NCI-H2029 (cell line): Measurements from ENCODE around the gene RALGAPB.

Source experiments
- DNase-seq: peaks from one replicate; lab custom pipeline; 2025; lab: John Stamatoyannopoulos, UW

The RALGAPB gene

DNA sequence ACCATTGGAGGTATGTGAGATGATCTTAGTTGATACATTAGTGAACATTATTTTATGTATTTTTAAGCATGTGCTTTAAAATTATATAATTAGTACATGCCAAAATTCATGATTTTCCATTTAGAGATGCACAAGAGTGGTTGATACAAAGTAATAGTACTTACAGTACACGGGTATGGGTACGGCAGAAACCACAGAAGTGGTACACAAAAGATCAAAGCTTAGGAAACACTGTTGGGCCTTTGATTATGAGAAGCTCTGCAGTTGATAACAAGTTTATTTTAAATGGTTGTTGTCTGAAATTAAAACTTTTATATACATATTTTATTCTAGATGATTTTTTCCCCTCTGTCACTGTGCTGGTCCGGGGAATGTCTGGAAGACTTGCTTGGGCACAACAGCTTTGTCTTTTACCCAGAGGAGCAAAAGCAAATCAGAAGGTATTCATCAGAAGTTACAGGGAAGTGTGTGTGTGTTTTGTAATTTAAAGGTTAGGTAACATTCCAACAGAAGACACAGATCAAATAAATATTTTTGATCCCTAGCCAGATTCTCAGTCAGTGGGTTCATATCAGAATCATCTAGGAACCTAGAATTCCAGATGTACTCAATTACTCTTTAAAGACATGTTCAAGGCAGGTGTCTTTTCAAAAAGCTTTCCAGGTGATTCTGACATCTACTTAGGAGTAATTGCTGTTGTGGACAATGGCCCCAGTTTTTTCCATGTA, 75.9 kb downstream of the RALGAPB start:
- no peak for DNase-seq

DNA sequence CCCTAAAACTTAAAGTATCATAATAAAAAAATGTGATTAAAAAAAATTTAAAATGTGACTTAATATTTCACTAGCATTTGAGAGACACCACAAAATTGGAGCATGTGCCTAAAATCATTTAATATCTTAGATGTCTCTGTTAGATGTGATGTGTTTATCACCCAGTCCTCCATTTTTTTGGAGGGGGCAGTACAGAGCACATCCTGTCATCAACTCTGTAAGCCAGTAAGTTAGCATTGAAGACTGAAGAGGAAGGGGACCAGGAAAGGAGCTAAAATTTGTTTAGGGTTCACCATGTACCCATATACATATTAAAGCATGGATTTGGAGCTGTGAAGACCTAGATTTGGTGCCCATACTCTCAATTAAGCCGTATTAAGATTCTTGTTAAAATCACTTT, 77.6 kb downstream of the RALGAPB start:
- no peak for DNase-seq

DNA sequence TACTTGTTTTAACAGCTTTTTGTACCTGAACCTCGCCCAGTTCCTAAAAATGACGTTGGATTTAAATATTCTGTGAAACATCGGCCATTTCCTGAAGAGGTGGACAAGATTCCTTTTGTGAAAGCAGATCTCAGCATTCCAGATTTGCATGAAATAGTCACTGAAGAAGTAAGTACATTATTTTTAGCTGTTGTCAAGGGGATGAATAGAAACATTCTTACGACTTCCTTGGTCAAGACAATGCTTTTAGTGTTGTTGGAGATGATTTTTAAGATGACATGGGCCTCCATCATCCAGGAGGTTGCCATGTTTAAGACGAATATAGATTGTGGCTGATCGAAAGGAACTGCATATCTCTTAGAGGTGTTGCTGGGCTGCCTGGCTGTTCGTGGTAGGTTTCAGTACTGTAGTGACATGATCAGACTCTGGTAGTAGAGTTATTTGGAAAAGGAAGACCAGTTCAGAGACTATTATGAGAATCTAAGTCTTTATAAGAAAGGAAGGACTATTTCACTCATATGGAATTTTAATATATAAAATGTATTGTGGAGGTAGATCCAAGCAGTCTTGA, 78.5 kb downstream of the RALGAPB start:
- DNase-seq: no peak

DNA sequence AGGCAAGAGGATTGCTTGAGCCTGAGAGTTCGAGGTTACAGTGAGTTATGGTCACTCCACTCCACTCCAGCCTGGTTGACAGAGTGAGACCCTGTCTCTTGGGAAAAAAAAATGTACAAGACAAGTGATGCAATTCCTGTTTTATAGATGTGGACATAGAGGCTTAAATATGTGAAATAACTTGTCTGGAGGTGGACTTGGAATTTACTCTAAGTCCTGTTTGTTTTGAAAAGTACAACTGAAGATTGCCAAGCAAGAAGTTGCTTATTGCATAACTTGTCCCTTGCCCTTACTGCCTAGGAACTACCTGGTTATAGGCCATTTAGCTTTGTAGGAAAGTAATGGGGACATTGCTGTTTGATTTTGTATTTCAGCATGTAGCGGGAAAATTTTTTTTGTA, 82.3 kb downstream of the RALGAPB start:
- DNase-seq: no peak

DNA sequence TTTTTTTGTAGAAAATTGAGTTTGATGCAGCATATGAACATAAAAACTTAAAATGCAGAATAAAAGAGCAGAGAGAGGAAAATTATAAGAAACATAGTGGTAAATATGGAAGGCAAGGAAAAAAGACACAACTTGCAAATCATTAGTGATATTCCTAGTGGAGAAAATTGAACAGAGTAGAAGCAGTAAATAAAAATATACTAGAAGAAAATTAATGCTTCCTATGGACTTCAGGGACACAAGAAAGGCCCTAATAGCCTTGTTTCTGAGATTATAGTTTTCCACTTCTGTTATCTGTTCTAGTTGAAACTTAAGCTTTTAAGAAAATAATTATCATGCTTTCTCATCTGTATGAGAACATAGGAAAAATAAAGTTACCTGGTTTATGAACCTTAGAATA, 82.8 kb downstream of the RALGAPB start:
- no peak for DNase-seq

DNA sequence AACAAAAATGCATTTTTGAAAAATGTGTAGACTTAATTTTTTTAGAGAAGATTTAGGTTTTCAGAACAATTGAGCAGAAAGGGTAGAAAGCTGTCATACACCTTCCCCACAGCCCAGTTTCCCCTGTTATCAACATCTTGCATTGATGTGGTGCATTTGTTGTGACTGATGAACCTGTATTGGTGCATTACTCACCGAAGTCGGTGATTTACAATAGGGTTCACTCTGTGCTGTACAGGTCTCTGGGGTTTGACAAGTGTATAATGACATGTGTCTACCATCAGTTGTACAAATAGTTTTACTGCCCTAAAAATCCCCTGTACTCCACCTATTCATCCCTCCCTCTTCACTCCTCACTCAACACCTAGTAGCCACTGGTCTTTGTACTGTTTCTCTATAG, 84.5 kb downstream of the RALGAPB start:
- no peak for DNase-seq

DNA sequence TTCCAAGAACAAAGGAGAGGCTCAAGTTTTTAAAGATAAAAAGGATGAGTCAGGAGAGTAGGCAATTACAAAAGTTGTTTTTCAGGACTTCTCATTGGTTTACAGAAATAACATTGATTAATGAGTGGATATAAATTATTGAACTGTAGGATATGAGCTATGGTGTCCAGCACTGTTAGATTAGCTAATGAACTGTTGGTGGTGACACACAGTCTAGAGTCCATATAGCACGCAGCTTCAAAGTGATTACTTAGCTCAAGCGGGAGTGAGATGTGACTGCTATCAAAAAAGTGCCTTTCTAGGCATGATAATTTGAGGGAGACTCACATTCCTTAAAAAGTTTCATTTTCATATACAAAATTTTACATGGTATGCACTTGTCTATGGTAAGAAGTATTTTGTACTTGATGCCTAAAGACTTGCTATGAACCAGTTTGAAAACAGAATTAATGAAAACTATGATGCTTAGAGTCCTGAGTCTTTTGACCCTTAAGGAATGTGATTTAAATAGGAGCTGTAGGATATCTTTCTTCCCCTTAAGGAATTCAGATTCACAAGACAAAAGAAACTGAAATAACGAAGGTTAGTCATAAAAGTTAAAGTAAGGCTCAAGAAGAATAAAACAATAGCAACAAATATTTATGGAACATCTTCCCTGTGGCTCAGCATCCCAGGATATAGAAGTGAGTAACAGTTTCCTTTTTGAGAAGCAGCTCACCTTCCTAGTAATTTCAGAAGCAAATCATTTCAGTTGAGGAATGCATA, 86.1 kb downstream of the RALGAPB start:
- DNase-seq: no peak

DNA sequence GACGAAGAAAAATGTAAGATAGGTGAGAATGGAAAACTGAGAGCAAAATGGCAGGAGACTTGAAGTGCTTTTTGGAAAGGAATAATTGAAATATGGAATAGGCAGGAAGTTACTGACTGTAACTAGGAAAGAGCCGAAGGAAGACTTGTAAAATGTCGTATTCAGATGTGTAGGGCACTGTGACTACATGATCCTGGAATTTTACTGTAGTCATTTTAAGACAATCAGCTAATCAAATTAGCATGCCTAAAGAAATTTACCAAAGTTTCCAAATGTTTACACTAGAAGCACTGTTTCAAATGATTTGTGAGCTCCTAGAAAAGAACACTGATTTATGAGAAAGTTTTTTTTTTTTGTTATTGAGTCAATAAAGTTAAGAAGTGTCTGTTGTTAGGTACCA, 87.1 kb downstream of the RALGAPB start:
- no peak for DNase-seq

DNA sequence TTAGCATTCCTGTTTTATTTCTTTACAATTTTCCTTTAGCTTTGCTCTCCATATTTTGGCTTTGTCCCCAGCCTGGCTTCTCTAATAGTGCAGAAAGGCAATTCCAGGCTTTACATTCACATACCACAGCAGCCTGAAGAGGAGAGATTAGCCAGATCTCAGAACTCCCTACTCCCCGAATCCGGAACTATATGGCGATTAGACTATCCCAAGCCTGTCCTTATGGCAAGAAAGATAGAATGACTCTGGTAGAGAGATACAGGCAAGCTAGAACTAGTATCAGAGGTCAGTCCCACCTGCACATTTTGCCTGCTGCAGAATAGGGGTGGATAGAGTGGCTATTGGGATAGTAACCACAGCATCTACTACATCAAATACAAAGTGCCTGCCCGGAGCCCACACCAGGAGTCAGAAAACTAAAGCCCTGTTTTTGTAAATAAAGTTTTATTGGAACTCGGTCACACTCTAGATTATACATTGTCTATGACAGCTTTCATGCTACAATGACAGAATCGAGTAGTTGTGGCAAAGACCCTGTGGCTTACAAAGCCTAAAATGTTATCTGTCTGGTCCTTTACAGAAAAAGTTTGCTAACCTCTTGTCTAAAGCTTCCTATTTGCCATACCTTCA, 91.3 kb downstream of the RALGAPB start:
- no peak for DNase-seq

DNA sequence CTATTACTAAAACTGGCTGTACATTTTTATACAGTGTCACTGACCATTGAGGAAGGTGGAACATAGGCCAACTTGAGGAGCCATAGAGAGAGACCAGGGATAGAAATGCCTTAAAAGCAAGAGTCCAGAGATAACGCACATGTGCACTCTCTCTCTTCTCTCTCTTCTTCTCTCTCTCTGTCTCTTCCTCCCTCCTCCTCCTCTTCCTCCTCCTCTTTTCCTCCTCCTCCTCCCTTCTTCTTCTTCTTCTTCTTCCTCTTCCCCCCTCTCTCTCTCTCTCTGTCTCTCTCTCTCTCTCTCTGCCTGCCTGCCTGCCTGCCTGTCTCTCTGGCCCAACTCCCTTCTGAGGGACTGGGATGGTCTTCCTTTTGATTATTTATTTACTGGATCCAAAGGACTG, 92.0 kb downstream of the RALGAPB start:
- no peak for DNase-seq

DNA sequence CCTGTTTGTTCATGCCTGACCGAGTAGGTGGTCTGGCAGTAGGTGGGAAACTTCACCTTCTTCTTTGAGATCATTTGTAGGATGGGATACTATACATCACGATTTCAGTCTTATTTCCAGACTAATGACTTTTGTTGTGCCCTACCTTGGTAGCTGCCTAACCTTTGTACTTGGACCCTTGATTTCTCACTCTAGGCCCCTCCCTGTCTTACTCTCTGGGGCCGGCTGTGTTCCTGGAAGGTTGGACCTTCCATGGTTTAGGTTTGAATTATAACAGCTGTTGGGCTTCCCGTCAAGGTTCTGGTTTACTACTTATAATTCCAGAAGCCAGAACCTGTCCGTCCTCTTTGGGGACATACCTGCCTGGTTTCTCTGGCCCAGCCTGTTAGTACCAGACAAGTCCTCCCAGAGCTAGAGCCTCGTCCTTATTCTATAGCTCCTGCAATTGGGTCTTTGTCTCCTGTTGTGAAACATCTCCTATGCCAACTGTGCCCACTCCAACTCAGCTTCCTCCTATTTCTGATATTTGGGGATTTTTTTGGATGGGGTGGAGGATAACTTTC, 93.5 kb downstream of the RALGAPB start:
- no peak for DNase-seq

DNA sequence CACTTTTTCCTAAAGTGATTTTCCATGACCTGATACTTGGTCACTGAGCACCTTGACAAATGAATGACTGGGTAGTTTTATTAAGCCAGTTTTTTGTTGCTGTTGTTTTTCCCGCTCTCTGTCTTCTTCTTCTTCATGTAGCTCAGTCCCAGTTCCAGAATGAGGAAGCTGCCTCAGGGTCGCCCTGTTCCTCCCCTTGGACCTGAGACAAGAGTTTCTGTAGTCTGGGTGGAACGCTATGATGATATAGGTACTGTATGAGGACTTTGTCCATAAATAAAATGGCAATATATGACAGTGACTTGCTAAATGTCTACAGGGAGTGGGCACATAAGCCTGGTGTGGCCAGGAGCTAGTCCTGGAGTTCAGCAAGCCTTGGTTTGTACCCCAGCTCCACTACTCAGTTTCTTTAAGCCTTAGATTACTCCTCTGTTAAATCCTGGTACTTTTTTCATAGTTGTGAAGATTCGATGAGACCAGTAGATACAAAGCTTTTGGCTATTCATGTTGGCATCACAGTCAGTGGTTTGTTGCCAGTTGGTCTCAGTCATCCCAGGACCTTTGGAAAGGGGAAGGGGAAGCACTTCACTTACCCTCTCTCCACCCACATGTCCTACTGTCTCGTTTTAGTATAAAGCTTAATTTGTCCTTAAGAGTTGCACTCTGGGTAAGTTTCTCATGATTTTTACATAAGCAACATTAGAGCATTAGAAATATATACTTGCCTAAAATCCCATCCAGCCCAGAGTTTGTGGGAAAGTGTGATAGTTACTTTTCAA, 97.3 kb downstream of the RALGAPB start:
- no peak for DNase-seq

DNA sequence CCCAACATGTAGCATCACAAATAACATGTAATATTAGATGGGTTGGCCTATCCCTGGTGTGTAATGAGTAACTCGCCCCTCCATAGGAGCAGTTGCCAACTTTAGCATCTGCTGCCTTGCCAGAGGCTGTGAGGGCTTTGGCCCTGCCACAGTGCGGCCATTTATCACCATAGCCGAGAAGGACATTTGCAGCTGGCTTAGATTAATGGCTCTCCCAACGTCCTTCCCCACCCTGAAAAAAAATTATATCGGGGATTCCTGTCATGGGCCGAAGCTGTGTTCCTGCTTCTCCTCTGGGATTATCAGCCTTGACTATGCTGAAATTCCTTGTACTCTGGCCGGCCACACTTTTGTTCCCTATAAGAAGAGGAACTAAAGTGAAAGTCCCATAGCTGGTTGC, 100.8 kb downstream of the RALGAPB start:
- no peak for DNase-seq

DNA sequence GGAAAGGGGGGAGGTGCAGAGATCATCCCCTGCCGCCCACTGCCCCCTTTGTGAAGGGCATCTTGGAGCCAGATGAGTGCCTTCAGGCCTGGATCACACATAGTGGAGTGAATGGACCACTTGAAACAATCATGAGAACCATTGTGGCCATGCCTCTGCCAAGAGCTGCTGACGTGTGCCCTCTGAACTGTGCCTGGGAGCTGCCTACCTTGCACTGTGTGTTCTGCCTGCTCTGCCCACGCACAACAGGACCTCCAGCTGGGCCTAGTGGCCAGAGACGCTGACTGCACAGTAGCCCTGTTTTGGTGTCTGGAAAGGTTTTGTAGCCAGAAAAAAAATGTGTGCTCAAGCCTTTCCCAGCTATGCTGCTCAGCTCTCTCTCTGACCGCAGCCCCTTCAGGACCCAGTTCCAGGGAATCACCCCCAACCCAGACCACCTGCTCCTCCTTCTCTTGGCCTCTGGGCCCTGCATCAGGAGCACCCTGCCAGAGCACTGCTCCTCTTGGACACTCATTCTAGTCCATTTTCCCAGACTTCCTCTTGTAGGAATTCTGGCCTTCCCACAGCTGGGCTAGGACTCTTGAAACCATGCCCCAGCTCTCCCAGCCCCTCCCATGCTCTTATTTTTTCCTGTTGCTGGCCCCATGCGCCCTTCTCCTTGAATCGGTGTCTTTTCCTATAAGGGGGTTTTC, 106.7 kb downstream of the RALGAPB start:
- no peak for DNase-seq

DNA sequence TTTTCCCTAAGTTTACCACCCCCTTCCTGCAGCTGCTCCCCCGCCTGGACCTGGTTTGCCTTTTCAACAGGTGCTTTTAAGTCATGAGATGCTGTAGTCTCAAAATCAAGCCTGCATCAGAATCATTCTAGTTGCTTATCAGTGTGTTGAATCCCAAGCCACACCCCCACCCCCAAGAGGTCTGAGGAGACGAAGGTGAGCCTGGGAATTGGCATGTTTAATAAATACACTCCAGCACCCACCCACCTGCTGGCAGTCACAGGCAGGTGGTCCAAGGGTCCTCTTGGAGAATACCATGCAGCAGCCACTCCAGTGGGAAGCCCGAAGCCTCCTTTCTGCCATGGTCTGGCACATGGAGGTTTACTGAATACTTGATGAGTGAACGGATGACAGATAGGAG, 107.3 kb downstream of the RALGAPB start:
- no peak for DNase-seq

DNA sequence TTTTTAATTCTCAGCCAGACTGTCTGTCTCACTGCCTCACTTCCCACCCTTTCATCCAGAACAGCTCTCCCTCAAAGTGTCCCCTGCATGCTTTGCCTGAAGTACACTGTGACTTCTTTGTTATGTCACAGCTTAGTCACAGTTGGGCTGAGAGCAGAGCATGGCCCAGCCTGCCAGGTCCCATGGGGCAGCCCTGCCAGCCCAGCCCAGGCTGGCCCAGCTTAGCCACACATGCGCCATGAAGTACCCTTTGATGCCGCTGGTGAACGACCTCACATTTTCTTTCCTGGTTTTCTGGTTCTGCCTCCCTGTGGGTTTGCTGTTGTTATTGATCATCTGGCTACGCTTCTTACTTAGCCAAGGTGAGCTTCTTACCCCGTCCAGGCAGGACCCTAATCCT, 108.4 kb downstream of the RALGAPB start, which contains the start of gene ADIG:
ADIG (plus strand) TSS at position 185 of the 400 bp plus-strand sequence; CDS start at position 239, 54 bp downstream.
- DNase-seq: no peak

DNA sequence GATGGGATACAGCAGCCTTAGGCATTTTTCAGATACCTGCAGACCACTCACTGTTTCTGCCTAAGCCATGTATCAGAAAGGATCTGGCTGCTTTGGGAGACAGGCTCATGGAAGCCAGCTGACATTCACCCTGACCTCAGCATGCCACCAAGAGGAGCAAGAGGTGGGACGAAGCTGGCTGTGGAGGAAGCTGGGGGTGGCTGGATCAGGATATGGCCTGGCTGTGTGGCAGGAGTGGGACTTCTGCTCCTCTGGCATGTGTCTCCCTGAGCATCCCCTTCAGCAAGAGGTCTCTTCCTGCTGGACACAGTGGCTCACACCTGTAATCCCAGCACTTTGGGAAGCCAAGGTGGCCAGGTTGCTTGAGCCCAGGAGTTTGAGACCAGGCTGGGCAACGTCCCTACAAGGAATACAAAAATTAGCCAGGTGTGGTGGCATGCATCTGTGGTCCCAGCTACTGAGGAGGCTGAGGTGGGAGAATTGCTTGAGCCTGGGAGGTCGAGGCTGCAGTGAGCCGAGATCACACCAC, 109.3 kb downstream of the RALGAPB start:
- no peak for DNase-seq

DNA sequence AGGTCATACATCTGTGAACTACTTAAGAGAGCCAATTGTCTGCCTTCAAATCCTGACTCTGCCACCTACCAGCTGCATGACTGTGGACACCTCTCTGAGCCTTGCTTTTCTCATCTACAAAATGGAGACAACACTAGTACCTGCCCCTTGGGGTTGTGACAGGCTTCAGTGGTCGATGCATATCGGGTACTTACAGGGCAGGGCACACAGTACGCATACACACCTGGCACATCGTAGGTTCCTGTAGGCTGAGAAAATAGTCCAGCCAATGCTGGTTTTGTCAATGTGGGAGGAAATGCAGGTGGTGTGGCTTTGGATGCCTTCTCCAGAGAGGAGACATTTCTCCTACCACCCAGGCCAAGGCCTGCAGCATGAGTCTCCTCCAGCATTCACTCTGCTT, 110.7 kb downstream of the RALGAPB start:
- DNase-seq: no peak

DNA sequence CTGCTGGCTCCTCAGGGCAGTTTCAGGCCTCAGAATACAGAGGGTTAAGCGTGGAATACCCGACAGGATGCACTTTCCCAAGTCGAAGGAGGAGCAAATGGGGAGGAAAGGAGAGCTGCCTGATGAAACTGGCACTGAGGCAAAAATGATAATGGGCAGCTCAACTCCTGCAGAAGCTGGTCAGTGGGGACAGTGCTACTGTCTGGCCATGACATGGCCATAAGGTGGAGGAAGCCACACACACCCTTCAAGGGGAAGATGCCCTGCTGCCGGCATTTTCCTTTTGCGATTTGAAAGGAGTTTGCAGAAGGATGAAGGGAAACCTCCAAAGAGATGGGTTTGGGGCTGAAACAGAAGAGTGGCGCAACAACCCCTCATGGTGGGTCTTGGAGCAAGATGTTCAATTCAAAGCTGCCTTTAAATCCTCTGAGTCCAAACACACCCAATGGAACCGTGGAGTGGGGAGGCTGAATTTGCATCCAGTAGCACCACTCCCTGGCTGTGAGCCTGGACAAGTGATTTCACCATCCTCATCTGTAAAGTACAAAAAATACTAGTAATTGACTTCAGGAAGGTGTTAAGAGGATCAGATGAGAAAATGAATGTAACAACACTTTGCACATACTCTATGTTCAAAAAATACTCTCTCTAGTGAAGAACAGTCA, 111.6 kb downstream of the RALGAPB start:
- DNase-seq: no peak
